ENCODE results near the gene BACE2.

DNA sequence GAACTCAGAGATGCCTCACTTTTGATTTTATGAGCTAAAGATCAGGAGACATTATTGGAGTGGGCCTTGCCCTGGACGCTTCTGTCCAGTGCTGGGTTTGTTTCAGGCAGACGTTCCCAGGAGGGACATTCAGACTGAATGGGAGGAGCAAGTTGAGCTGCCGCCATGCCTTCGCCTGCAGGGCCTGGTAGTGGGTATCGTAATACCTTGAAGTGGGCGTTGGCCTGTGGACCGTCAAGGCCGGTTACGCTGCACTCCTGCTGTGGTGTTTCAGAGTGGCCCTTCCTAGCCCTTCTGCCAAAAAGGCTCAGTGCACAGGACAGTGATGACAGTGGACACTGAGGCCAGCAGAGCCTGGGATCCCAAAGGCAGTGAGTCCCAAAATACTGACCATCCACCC lies 150.3 kb downstream of the BACE2 start:
- TF ChIP-seq POLR2A (IDR thresholded peaks at IDR 0.05): peak in 1 of 2 donors; percentile 32
- TF ChIP-seq, protein P1, sequence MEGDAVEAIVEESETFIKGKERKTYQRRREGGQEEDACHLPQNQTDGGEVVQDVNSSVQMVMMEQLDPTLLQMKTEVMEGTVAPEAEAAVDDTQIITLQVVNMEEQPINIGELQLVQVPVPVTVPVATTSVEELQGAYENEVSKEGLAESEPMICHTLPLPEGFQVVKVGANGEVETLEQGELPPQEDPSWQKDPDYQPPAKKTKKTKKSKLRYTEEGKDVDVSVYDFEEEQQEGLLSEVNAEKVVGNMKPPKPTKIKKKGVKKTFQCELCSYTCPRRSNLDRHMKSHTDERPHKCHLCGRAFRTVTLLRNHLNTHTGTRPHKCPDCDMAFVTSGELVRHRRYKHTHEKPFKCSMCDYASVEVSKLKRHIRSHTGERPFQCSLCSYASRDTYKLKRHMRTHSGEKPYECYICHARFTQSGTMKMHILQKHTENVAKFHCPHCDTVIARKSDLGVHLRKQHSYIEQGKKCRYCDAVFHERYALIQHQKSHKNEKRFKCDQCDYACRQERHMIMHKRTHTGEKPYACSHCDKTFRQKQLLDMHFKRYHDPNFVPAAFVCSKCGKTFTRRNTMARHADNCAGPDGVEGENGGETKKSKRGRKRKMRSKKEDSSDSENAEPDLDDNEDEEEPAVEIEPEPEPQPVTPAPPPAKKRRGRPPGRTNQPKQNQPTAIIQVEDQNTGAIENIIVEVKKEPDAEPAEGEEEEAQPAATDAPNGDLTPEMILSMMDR (IDR thresholded peaks at IDR 0.05): no peak
